Stimulated activated CD8-positive, alpha-beta memory T cell treated with anti-CD3 and anti-CD28 coated beads, Interleukin-15, amount 100 ng/mL, for 24 hours (primary cell): ENCODE data around the gene LUZP2.
"Not testable (repeated sequence)": the region's sequence is repeated elsewhere in the genome, so short reads cannot be mapped to it uniquely, and the experiment has no call there.

ENCODE experiments used
- DNase-seq: peaks from one replicate; pipeline ENCODE4 v3.0.0-alpha.2; 2020; ENCODE audit warnings: low read depth

Gene LUZP2

GRCh38 chr11:24820541-24820940, 323.7 kb downstream of the LUZP2 start:
- no peak for DNase-seq

- no peak for DNase-seq
Observed at GRCh38 chr11:24828938-24829605, 332.2 kb downstream of the LUZP2 start.

GRCh38 chr11:24833573-24833972, 336.7 kb downstream of the LUZP2 start:
- no peak for DNase-seq

GRCh38 chr11:24837112-24837511, 340.3 kb downstream of the LUZP2 start:
- no peak for DNase-seq

- DNase-seq = no peak
Observed at GRCh38 chr11:24842308-24842707, 345.5 kb downstream of the LUZP2 start.

GRCh38 chr11:24844406-24844805, 347.6 kb downstream of the LUZP2 start:
- no peak for DNase-seq

- DNase-seq = no peak
Observed at GRCh38 chr11:24848857-24849256, 352.0 kb downstream of the LUZP2 start.

GRCh38 chr11:24855951-24856350, 359.1 kb downstream of the LUZP2 start:
- DNase-seq = no peak

- no peak for DNase-seq
Observed at GRCh38 chr11:24859801-24860300, 363.0 kb downstream of the LUZP2 start.

- no peak for DNase-seq
Observed at GRCh38 chr11:24861440-24861839, 364.6 kb downstream of the LUZP2 start.

- DNase-seq = no peak
Observed at GRCh38 chr11:24866743-24867142, 369.9 kb downstream of the LUZP2 start.

GRCh38 chr11:24870048-24870447, 373.2 kb downstream of the LUZP2 start:
- DNase-seq = no peak

GRCh38 chr11:24872186-24872585, 375.3 kb downstream of the LUZP2 start:
- DNase-seq = no peak

GRCh38 chr11:24872651-24873311, 375.9 kb downstream of the LUZP2 start:
- DNase-seq = no peak

GRCh38 chr11:24880962-24881361, 384.1 kb downstream of the LUZP2 start:
- no peak for DNase-seq

- no peak for DNase-seq
Observed at GRCh38 chr11:24885580-24886173, 388.8 kb downstream of the LUZP2 start.

GRCh38 chr11:24886880-24887619, 390.2 kb downstream of the LUZP2 start:
- no peak for DNase-seq

GRCh38 chr11:24890426-24890825, 393.6 kb downstream of the LUZP2 start:
- no peak for DNase-seq

- not testable (repeated sequence) for DNase-seq
Observed at GRCh38 chr11:24891845-24892492, 395.1 kb downstream of the LUZP2 start.

GRCh38 chr11:24896118-24896835, 399.4 kb downstream of the LUZP2 start:
- no peak for DNase-seq

- DNase-seq = no peak
Observed at GRCh38 chr11:24900514-24900913, 403.7 kb downstream of the LUZP2 start.
